Subcutaneous abdominal adipose tissue (tissue), 5 donors: ENCODE measurements around the gene CHEK2.
"Not testable (repeated sequence)": the region's sequence is repeated elsewhere in the genome, so short reads cannot be mapped to it uniquely, and the experiment has no call there.

Experiments used
- H3K27ac ChIP-seq: one replicate; pipeline ENCODE4 v1.7.0; 2013; ENCODE audit warnings: low read depth, mild to moderate bottlenecking, inconsistent platforms, low read length, moderate library complexity
- H3K27me3 ChIP-seq, 5 donors: one replicate each; pipeline ENCODE4 v1.7.0; 2013; ENCODE audit warnings: low read length in 5 of 5, inconsistent platforms in 1 of 5; ENCODE audit not compliant: control insufficient read depth in 5 of 5, insufficient read depth in 4 of 5
- H3K36me3 ChIP-seq, 5 donors: one replicate each; pipeline ENCODE4 v1.7.0; 2013; ENCODE audit warnings: low read length in 5 of 5; ENCODE audit not compliant: control insufficient read depth in 5 of 5, insufficient read depth in 5 of 5
- H3K4me1 ChIP-seq, 5 donors: one replicate each; pipeline ENCODE4 v1.7.0; 2013; ENCODE audit warnings: low read length in 5 of 5, mild to moderate bottlenecking in 3 of 5, moderate library complexity in 1 of 5; ENCODE audit not compliant: control insufficient read depth in 5 of 5, insufficient read depth in 5 of 5
- H3K4me3 ChIP-seq, 5 donors: one replicate each; pipeline ENCODE4 v1.7.0; 2013; ENCODE audit warnings: low read length in 5 of 5, low read depth in 1 of 5
- H3K9ac ChIP-seq, 5 donors: one replicate each; pipeline ENCODE4 v1.7.0; 2013; ENCODE audit warnings: low read length in 5 of 5, mild to moderate bottlenecking in 4 of 5, moderate library complexity in 3 of 5
- H3K9me3 ChIP-seq, 5 donors: one replicate each; pipeline ENCODE4 v1.7.0; 2013; ENCODE audit warnings: low read length in 5 of 5; ENCODE audit not compliant: control insufficient read depth in 5 of 5
- donor health status: healthy.
- donor health status: healthy.
- donor health status: healthy.
- donor health status: healthy.
- donor health status: healthy.

CHEK2 gene

GRCh38 chr22:28743852-28744251, 2.2 kb upstream of the CHEK2 start:
- no peak overlapping the region for H3K9ac ChIP-seq
- H3K9me3 ChIP-seq, result no peaks in the 10 kb centered on the region
- H3K4me3 ChIP-seq, result no peak overlapping the region
- H3K27me3 ChIP-seq, result no peaks in the 10 kb centered on the region
- peaks cover 2 to 21% (median 13%) of the 10 kb centered on the region in 5 donors for H3K4me1 ChIP-seq
- H3K27ac ChIP-seq, result no peak overlapping the region
- H3K36me3 ChIP-seq, result peaks cover 8 to 46% (median 29%) of the 10 kb centered on the region in 5 donors

- Histone ChIP-seq H3K27me3 (no peaks in the 10 kb centered on the region), H3K4me3 (peak overlapping the region; percentile 81 to 96 (median 90)), H3K4me1 (peaks cover 2 to 21% (median 13%) of the 10 kb centered on the region in 5 donors), H3K36me3 (peaks cover 7 to 37% (median 24%) of the 10 kb centered on the region in 5 donors), H3K9ac (peak overlapping the region; percentile 60 to 98 (median 89)), H3K9me3 (no peaks in the 10 kb centered on the region), H3K27ac (peak overlapping the region; percentile 99)
These were observed 942 bp upstream of the CHEK2 start for GRCh38 chr22:28742562-28742962.

- peak overlapping the region; percentile 99 for H3K27ac ChIP-seq
- peaks cover 5 to 25% (median 15%) of the 10 kb centered on the region in 5 donors for H3K36me3 ChIP-seq
- H3K4me3 ChIP-seq, result peak overlapping the region; percentile 81 to 96 (median 90)
- H3K9me3 ChIP-seq, result no peaks in the 10 kb centered on the region
- H3K9ac ChIP-seq, result peak overlapping the region in 3 of 5 donors; percentile 4 to 99 (median 71)
- peaks cover 2 to 21% (median 13%) of the 10 kb centered on the region in 5 donors for H3K4me1 ChIP-seq
- no peaks in the 10 kb centered on the region for H3K27me3 ChIP-seq
These were observed 328 bp downstream of the CHEK2 start for GRCh38 chr22:28741200-28741784.

- not testable (repeated sequence) for H3K4me3 ChIP-seq, H3K36me3 ChIP-seq, H3K27ac ChIP-seq, H3K9ac ChIP-seq, H3K27me3 ChIP-seq, H3K9me3 ChIP-seq
- H3K4me1 ChIP-seq, result peaks cover 2 to 21% (median 13%) of the 10 kb centered on the region in 5 donors
These were observed 2.7 kb downstream of the CHEK2 start for GRCh38 chr22:28738876-28739275.

GRCh38 chr22:28737701-28738100, 3.9 kb downstream of the CHEK2 start:
- Histone ChIP-seq H3K9ac (no peak overlapping the region), H3K4me3 (no peak overlapping the region), H3K36me3 (peaks cover 0 to 3% (median 0%) of the 10 kb centered on the region in 5 donors), H3K27ac (no peak overlapping the region), H3K4me1 (peaks cover 2 to 12% (median 7%) of the 10 kb centered on the region in 5 donors), H3K27me3 (no peaks in the 10 kb centered on the region), H3K9me3 (no peaks in the 10 kb centered on the region)

- Histone ChIP-seq H3K27me3 (no peaks in the 10 kb centered on the region), H3K4me3 (no peak overlapping the region), H3K9me3 (no peaks in the 10 kb centered on the region), H3K4me1 (peaks cover 0 to 5% (median 5%) of the 10 kb centered on the region in 5 donors), H3K27ac (no peak overlapping the region), H3K9ac (no peak overlapping the region), H3K36me3 (peaks cover 0 to 3% (median 0%) of the 10 kb centered on the region in 5 donors)
These were observed 5.1 kb downstream of the CHEK2 start for GRCh38 chr22:28736301-28737155.

- Histone ChIP-seq H3K9me3 (no peaks in the 10 kb centered on the region), H3K4me1 (peaks cover 0 to 2% (median 0%) of the 10 kb centered on the region in 5 donors), H3K27me3 (no peaks in the 10 kb centered on the region), H3K36me3 (peaks cover 0 to 3% (median 0%) of the 10 kb centered on the region in 5 donors), H3K27ac (no peak overlapping the region), H3K4me3 (no peak overlapping the region), H3K9ac (no peak overlapping the region)
These were observed 7.2 kb downstream of the CHEK2 start for GRCh38 chr22:28734393-28734792.

GRCh38 chr22:28730179-28730578, 11.4 kb downstream of the CHEK2 start:
- no peak overlapping the region for H3K27ac ChIP-seq
- H3K4me1 ChIP-seq, result peaks cover 0 to 2% (median 0%) of the 10 kb centered on the region in 5 donors
- H3K4me3 ChIP-seq, result no peak overlapping the region
- peaks cover 0 to 3% (median 0%) of the 10 kb centered on the region in 5 donors for H3K36me3 ChIP-seq
- no peaks in the 10 kb centered on the region for H3K27me3 ChIP-seq
- H3K9me3 ChIP-seq, result no peaks in the 10 kb centered on the region
- H3K9ac ChIP-seq, result no peak overlapping the region

GRCh38 chr22:28728621-28729313, 12.9 kb downstream of the CHEK2 start:
- Histone ChIP-seq H3K4me1 (peaks cover 0 to 2% (median 0%) of the 10 kb centered on the region in 5 donors), H3K27ac (no peak overlapping the region), H3K36me3 (peaks cover 0 to 3% (median 0%) of the 10 kb centered on the region in 5 donors), H3K9ac (no peak overlapping the region), H3K4me3 (no peak overlapping the region), H3K9me3 (no peaks in the 10 kb centered on the region), H3K27me3 (no peaks in the 10 kb centered on the region)
